Activated naive CD8-positive, alpha-beta T cell treated with anti-CD3 and anti-CD28 coated beads for 36 hours (primary cell): ENCODE measurements around the gene WSCD2. TPM values are rescaled to one million over a fixed set of nuclear protein-coding genes. Genes with fewer than 3 reads are reported as not detected.

Source experiments
- total RNA-seq, 2 experiments: library from RNA; stranded (reverse); gene quantifications; one replicate each; pipeline ENCODE4 v1.2.3, GENCODE V29; 2021

Gene WSCD2
- total RNA-seq, 2 experiments from 2014 or later = not detected

Other genes starting within 250 kb of the WSCD2 start
- not detected for gene CMKLR1, start 210.0 kb downstream of the WSCD2 start, total RNA-seq